HuH-7.5 (cell line): ENCODE results near the gene EML1.

Experiments
- DNase-seq: peaks from one replicate; pipeline ENCODE4 v3.0.0; 2011; ENCODE audit warnings: low spot score

EML1 gene

GRCh38 chr14:99907761-99908652 lies 114.8 kb downstream of the EML1 start:
- no peak for DNase-seq

- no peak for DNase-seq
Measured at GRCh38 chr14:99908653-99909250, 115.5 kb downstream of the EML1 start.

- DNase-seq: no peak
Measured at GRCh38 chr14:99909513-99910064, 116.4 kb downstream of the EML1 start.

GRCh38 chr14:99910337-99911309 lies 117.4 kb downstream of the EML1 start:
- no peak for DNase-seq

GRCh38 chr14:99915305-99916090 lies 122.3 kb downstream of the EML1 start:
- DNase-seq: no peak

- no peak for DNase-seq
Measured at GRCh38 chr14:99916091-99916383, 122.8 kb downstream of the EML1 start.

- DNase-seq: no peak
Measured at GRCh38 chr14:99918781-99919180, 125.6 kb downstream of the EML1 start.

- no peak for DNase-seq
Measured at GRCh38 chr14:99921425-99921824, 128.2 kb downstream of the EML1 start.

GRCh38 chr14:99924379-99924778 lies 131.2 kb downstream of the EML1 start:
- no peak for DNase-seq

GRCh38 chr14:99925471-99925870 lies 132.3 kb downstream of the EML1 start:
- no peak for DNase-seq

GRCh38 chr14:99928963-99929362 lies 135.8 kb downstream of the EML1 start:
- DNase-seq: no peak

GRCh38 chr14:99929601-99930000 lies 136.4 kb downstream of the EML1 start:
- no peak for DNase-seq

GRCh38 chr14:99930420-99931274 lies 137.4 kb downstream of the EML1 start:
- no peak for DNase-seq

GRCh38 chr14:99931308-99931707 lies 138.1 kb downstream of the EML1 start:
- no peak for DNase-seq

GRCh38 chr14:99936056-99936455 lies 142.8 kb downstream of the EML1 start:
- DNase-seq: no peak

GRCh38 chr14:99936738-99937474 lies 143.7 kb downstream of the EML1 start:
- no peak for DNase-seq

- no peak for DNase-seq
Measured at GRCh38 chr14:99937475-99938244, 144.4 kb downstream of the EML1 start.

GRCh38 chr14:99938376-99938775 lies 145.2 kb downstream of the EML1 start:
- DNase-seq: no peak

- DNase-seq: no peak
Measured at GRCh38 chr14:99938896-99939295, 145.7 kb downstream of the EML1 start.
